Ishikawa (cell line): Measurements from ENCODE around the gene ZCCHC7.

Experiments
- CEBPB ChIP-seq: IDR thresholded peaks from 2 replicates; pipeline ENCODE4 v1.6.1; 2012
- CREB1 ChIP-seq: IDR thresholded peaks from 2 replicates; pipeline ENCODE4 v1.6.1; 2012; ENCODE audit warnings: low read depth
- MAX ChIP-seq: IDR thresholded peaks from 2 replicates; pipeline ENCODE4 v1.6.1; 2012
- RAD21 ChIP-seq: IDR thresholded peaks from 2 replicates; pipeline ENCODE4 v1.6.1; 2012; ENCODE audit warnings: low read depth
- REST ChIP-seq: IDR thresholded peaks from 2 replicates; pipeline ENCODE4 v1.6.1; 2012; ENCODE audit warnings: low read depth, mild to moderate bottlenecking
- TCF12 ChIP-seq: IDR thresholded peaks from 2 replicates; pipeline ENCODE4 v1.6.1; 2012; ENCODE audit warnings: low read depth
- ZBTB7A ChIP-seq: IDR thresholded peaks from 2 replicates; pipeline ENCODE4 v1.6.1; 2012; ENCODE audit warnings: low read depth

GRCh38 chr9:37167456-37168047, 47.2 kb downstream of the ZCCHC7 start:
- TF ChIP-seq TCF12 (no peak), CEBPB (no peak), MAX (no peak), RAD21 (no peak), CREB1 (no peak), ZBTB7A (no peak), REST (no peak)
